IPS-18c (cell line): Measurements from ENCODE around the gene PITPNC1.
"Not testable (repeated sequence)": the region's sequence is repeated elsewhere in the genome, so short reads cannot be mapped to it uniquely, and the experiment has no call there.

Experiments used
- H3K4me3 ChIP-seq: 2 replicates; pipeline ENCODE4 v1.7.0; 2013; ENCODE audit warnings: low read depth, mild to moderate bottlenecking, low read length, moderate library complexity; ENCODE audit not compliant: insufficient read depth
- H3K9me3 ChIP-seq: one replicate; pipeline ENCODE4 v1.6.1; 2013; ENCODE audit warnings: mild to moderate bottlenecking, low read length, moderate library complexity; ENCODE audit not compliant: control insufficient read depth, insufficient read depth

The PITPNC1 gene

GRCh38 chr17:67482764-67483163 lies 105.7 kb downstream of the PITPNC1 start:
- no peak overlapping the region for H3K4me3 ChIP-seq

GRCh38 chr17:67484261-67484660 lies 107.2 kb downstream of the PITPNC1 start:
- no peak overlapping the region for H3K4me3 ChIP-seq
- H3K9me3 ChIP-seq: no peaks in the 10 kb centered on the region

More at GRCh38 chr17:67482764-67483163, 105.7 kb downstream of the PITPNC1 start:
- no peaks in the 10 kb centered on the region for H3K9me3 ChIP-seq

- no peaks in the 10 kb centered on the region for H3K9me3 ChIP-seq
- H3K4me3 ChIP-seq: no peak overlapping the region
Observed at GRCh38 chr17:67485666-67486065, 108.6 kb downstream of the PITPNC1 start.

- Histone ChIP-seq H3K9me3 (no peaks in the 10 kb centered on the region), H3K4me3 (no peak overlapping the region)
Observed at GRCh38 chr17:67487506-67487905, 110.4 kb downstream of the PITPNC1 start.

- no peaks in the 10 kb centered on the region for H3K9me3 ChIP-seq
- no peak overlapping the region for H3K4me3 ChIP-seq
Observed at GRCh38 chr17:67488161-67488560, 111.1 kb downstream of the PITPNC1 start.

- H3K9me3 ChIP-seq: no peaks in the 10 kb centered on the region
- H3K4me3 ChIP-seq: no peak overlapping the region
Observed at GRCh38 chr17:67488768-67489167, 111.7 kb downstream of the PITPNC1 start.

GRCh38 chr17:67489273-67489672 lies 112.2 kb downstream of the PITPNC1 start:
- H3K4me3 ChIP-seq: no peak overlapping the region
- no peaks in the 10 kb centered on the region for H3K9me3 ChIP-seq

- no peak overlapping the region for H3K4me3 ChIP-seq
- H3K9me3 ChIP-seq: no peaks in the 10 kb centered on the region
Observed at GRCh38 chr17:67490471-67490870, 113.4 kb downstream of the PITPNC1 start.

GRCh38 chr17:67491009-67491680 lies 114.1 kb downstream of the PITPNC1 start:
- Histone ChIP-seq H3K9me3 (no peaks in the 10 kb centered on the region), H3K4me3 (0 out of 2 replicates have a peak overlapping the region, but pooled peaks have one; percentile 5)

- Histone ChIP-seq H3K9me3 (no peaks in the 10 kb centered on the region), H3K4me3 (no peak overlapping the region)
Observed at GRCh38 chr17:67491681-67492024, 114.6 kb downstream of the PITPNC1 start.

GRCh38 chr17:67492251-67492740 lies 115.2 kb downstream of the PITPNC1 start:
- H3K4me3 ChIP-seq: no peak overlapping the region

GRCh38 chr17:67492824-67493517 lies 115.9 kb downstream of the PITPNC1 start:
- Histone ChIP-seq H3K4me3 (no peak overlapping the region), H3K9me3 (no peaks in the 10 kb centered on the region)

More at GRCh38 chr17:67492251-67492740, 115.2 kb downstream of the PITPNC1 start:
- no peaks in the 10 kb centered on the region for H3K9me3 ChIP-seq

GRCh38 chr17:67493812-67494211 lies 116.7 kb downstream of the PITPNC1 start:
- no peak overlapping the region for H3K4me3 ChIP-seq
- no peaks in the 10 kb centered on the region for H3K9me3 ChIP-seq

GRCh38 chr17:67495534-67495933 lies 118.5 kb downstream of the PITPNC1 start:
- not testable (repeated sequence) for H3K9me3 ChIP-seq, H3K4me3 ChIP-seq

- H3K9me3 ChIP-seq: no peaks in the 10 kb centered on the region
- H3K4me3 ChIP-seq: no peak overlapping the region
Observed at GRCh38 chr17:67496286-67496685, 119.2 kb downstream of the PITPNC1 start.

GRCh38 chr17:67499685-67500084 lies 122.6 kb downstream of the PITPNC1 start:
- H3K4me3 ChIP-seq: no peak overlapping the region
- H3K9me3 ChIP-seq: no peaks in the 10 kb centered on the region

GRCh38 chr17:67500261-67500660 lies 123.2 kb downstream of the PITPNC1 start:
- no peak overlapping the region for H3K4me3 ChIP-seq
- no peaks in the 10 kb centered on the region for H3K9me3 ChIP-seq

GRCh38 chr17:67500677-67501300 lies 123.7 kb downstream of the PITPNC1 start:
- no peak overlapping the region for H3K4me3 ChIP-seq

More at GRCh38 chr17:67500677-67501300, 123.7 kb downstream of the PITPNC1 start:
- H3K9me3 ChIP-seq: no peaks in the 10 kb centered on the region
